ENCODE data around the gene ATP8B3. TPM values are rescaled to one million over a fixed set of nuclear protein-coding genes. Genes with fewer than 3 reads are reported as not detected.

The ATP8B3 gene
- total RNA-seq, 1 donor from 2014 or later, result 0.69 TPM

GRCh38 chr19:1849886-1850398 is 37.9 kb upstream of the ATP8B3 start:
- no peak for TF ChIP-seq CTCF (IDR thresholded peaks at IDR 0.05; ENCODE audit: unreplicated experiment)
- peaks cover 40% of the 10 kb centered on the region for H3K27me3 Mint-ChIP-seq (ENCODE audit: unreplicated experiment)
- H3K4me1 Mint-ChIP-seq (ENCODE audit: unreplicated experiment), result peaks cover 14% of the 10 kb centered on the region
- DNase-seq (ENCODE audit: low spot score), result no peak
- H3K9me3 Mint-ChIP-seq (ENCODE audit: unreplicated experiment), result no peaks in the 10 kb centered on the region
- H3K4me3 Mint-ChIP-seq (ENCODE audit: unreplicated experiment), result no peak overlapping the region
- no peak overlapping the region for H3K27ac Mint-ChIP-seq (ENCODE audit: unreplicated experiment)
- H3K36me3 Mint-ChIP-seq (ENCODE audit: low read depth, unreplicated experiment), result peaks cover 18% of the 10 kb centered on the region

GRCh38 chr19:1849132-1849474 is 37.0 kb upstream of the ATP8B3 start:
- H3K27ac Mint-ChIP-seq (ENCODE audit: unreplicated experiment), result no peak overlapping the region

GRCh38 chr19:1848399-1849131 is 36.5 kb upstream of the ATP8B3 start, which contains the start of gene REXO1:
TSS of gene REXO1 (minus strand) at chr19:1848483. CDS start at chr19:1848358, 125 bp downstream.
- peak; percentile 97 for DNase-seq (ENCODE audit: low spot score)
- H3K4me1 Mint-ChIP-seq (ENCODE audit: unreplicated experiment), result peaks cover 14% of the 10 kb centered on the region
- H3K36me3 Mint-ChIP-seq (ENCODE audit: low read depth, unreplicated experiment), result peaks cover 18% of the 10 kb centered on the region
- peak; percentile 93 for TF ChIP-seq CTCF (IDR thresholded peaks at IDR 0.05; ENCODE audit: unreplicated experiment)
- no peaks in the 10 kb centered on the region for H3K9me3 Mint-ChIP-seq (ENCODE audit: unreplicated experiment)
- peaks cover 40% of the 10 kb centered on the region for H3K27me3 Mint-ChIP-seq (ENCODE audit: unreplicated experiment)
- peak within 1 kb of the TSS; percentile 99 for H3K27ac Mint-ChIP-seq (ENCODE audit: unreplicated experiment)
- H3K4me3 Mint-ChIP-seq (ENCODE audit: unreplicated experiment), result peak within 1 kb of the TSS; percentile 97

More at GRCh38 chr19:1849132-1849474, 37.0 kb upstream of the ATP8B3 start:
- TF ChIP-seq CTCF (IDR thresholded peaks at IDR 0.05; ENCODE audit: unreplicated experiment), result no peak
- Mint-ChIP-seq H3K4me1 (ENCODE audit: unreplicated experiment) (peaks cover 14% of the 10 kb centered on the region), H3K4me3 (ENCODE audit: unreplicated experiment) (peak overlapping the region; percentile 90), H3K36me3 (ENCODE audit: low read depth, unreplicated experiment) (peaks cover 18% of the 10 kb centered on the region), H3K9me3 (ENCODE audit: unreplicated experiment) (no peaks in the 10 kb centered on the region), H3K27me3 (ENCODE audit: unreplicated experiment) (peaks cover 40% of the 10 kb centered on the region)
- no peak for DNase-seq (ENCODE audit: low spot score)

- Mint-ChIP-seq H3K27ac (ENCODE audit: unreplicated experiment) (peak overlapping the region; percentile 99), H3K9me3 (ENCODE audit: unreplicated experiment) (no peaks in the 10 kb centered on the region), H3K27me3 (ENCODE audit: unreplicated experiment) (peaks cover 39% of the 10 kb centered on the region), H3K4me3 (ENCODE audit: unreplicated experiment) (peak overlapping the region; percentile 97), H3K36me3 (ENCODE audit: low read depth, unreplicated experiment) (peaks cover 18% of the 10 kb centered on the region), H3K4me1 (ENCODE audit: unreplicated experiment) (peaks cover 14% of the 10 kb centered on the region)
- TF ChIP-seq CTCF (IDR thresholded peaks at IDR 0.05; ENCODE audit: unreplicated experiment), result no peak
- peak; percentile 71 for DNase-seq (ENCODE audit: low spot score)
These were observed 35.8 kb upstream of the ATP8B3 start for GRCh38 chr19:1847684-1848398.

- TF ChIP-seq CTCF (IDR thresholded peaks at IDR 0.05; ENCODE audit: unreplicated experiment), result no peak
- peaks cover 15% of the 10 kb centered on the region for H3K4me1 Mint-ChIP-seq (ENCODE audit: unreplicated experiment)
- peaks cover 40% of the 10 kb centered on the region for H3K27me3 Mint-ChIP-seq (ENCODE audit: unreplicated experiment)
- peaks cover 18% of the 10 kb centered on the region for H3K36me3 Mint-ChIP-seq (ENCODE audit: low read depth, unreplicated experiment)
- peak overlapping the region; percentile 99 for H3K27ac Mint-ChIP-seq (ENCODE audit: unreplicated experiment)
- DNase-seq (ENCODE audit: low spot score), result no peak
- H3K4me3 Mint-ChIP-seq (ENCODE audit: unreplicated experiment), result peak overlapping the region; percentile 97
- H3K9me3 Mint-ChIP-seq (ENCODE audit: unreplicated experiment), result no peaks in the 10 kb centered on the region
These were observed 35.2 kb upstream of the ATP8B3 start for GRCh38 chr19:1847348-1847683.
